Body of pancreas (tissue), 4 donors: Measurements from ENCODE around the gene ZFP37.

Source experiments
- CTCF ChIP-seq, 7 experiments: fragments of 450-650 bp in 4 of 7; fragments of 200-600 bp in 3 of 7; sonication (generic) in 3 of 7; IDR thresholded peaks; one replicate each; pipeline ENCODE4 v1.5.1; 2016 to 2019; ENCODE audit warnings: antibody characterized with exemption in 7 of 7
- POLR2A ChIP-seq, 3 donors: fragments of 450-650 bp; IDR thresholded peaks; one replicate each; pipeline ENCODE4 v1.6.1; 2016; ENCODE audit warnings: antibody characterized with exemption in 3 of 3, mild to moderate bottlenecking in 2 of 3

- TF ChIP-seq CTCF (IDR thresholded peaks at IDR 0.05), result no peak
- TF ChIP-seq POLR2A (IDR thresholded peaks at IDR 0.05), result no peak
Measured at GRCh38 chr9:113011911-113012381, 44.6 kb downstream of the ZFP37 start, which contains the start of gene ZNF883.
